K562 (cell line): ENCODE results near the gene PLEKHM1. TPM values are rescaled to one million over a fixed set of nuclear protein-coding genes. Genes with fewer than 3 reads are reported as not detected.
A peak's percentile ranks its signal among the peaks of the same experiment; 100 is the strongest.

ENCODE experiments used
- ATAC-seq: fragments of 200-7000 bp; cut with Tn5 transposase; 3 replicates; pipeline ENCODE4 v1.9.1; 2020; ENCODE audit warnings: moderate library complexity
- BruUV-seq: library from RNA; stranded (reverse); fragments of 400-500 nt; replicated peaks from 2 replicates; lab custom pipeline; 2021; lab: Mats Ljungman, UMichigan
- CTCF ChIA-PET: fragments of 300-600 bp; formaldehyde crosslinking; extraction: SDS; loops from one replicate; lab custom pipeline; 2021; ENCODE audit warnings: low intra/inter-chr PET ratio; lab: Yijun Ruan, JAX
- POLR2A ChIA-PET: fragments of 300-600, 350-650 bp; sonication (Branson Sonifier 250); formaldehyde crosslinking; extraction: SDS; loops from one replicate; lab custom pipeline; 2021; ENCODE audit warnings: antibody characterized with exemption, inconsistent platforms; lab: Yijun Ruan, JAX
- DNase-seq, 4 experiments: peaks; one replicate each; pipeline versions ENCODE4 v3.0.0 to v3.0.0-alpha.2; 2011 to 2018; ENCODE audit warnings: low spot score in 3 of 4, mixed read lengths in 3 of 4; ENCODE audit errors: extremely low read depth in 1 of 4
- FAIRE-seq: peaks from 2 replicates; lab custom pipeline; 2011; peaks lifted over from hg19 to GRCh38; lab: Jason Lieb, UNC
- H2AFZ ChIP-seq: 2 replicates; pipeline ENCODE4 v1.6.0; 2011; ENCODE audit warnings: low read depth, low read length, control low read depth, inconsistent platforms
- H3K27ac ChIP-seq: fragments of 200-600 bp; 3 replicates; pipeline ENCODE4 v1.8.0; 2011; ENCODE audit warnings: low read depth, mild to moderate bottlenecking, control low read depth, inconsistent platforms, low read length, moderate library complexity, mixed read lengths; ENCODE audit errors: extremely low read depth
- H3K27me3 ChIP-seq, 2 experiments: fragments of 300-600 bp in 1 of 2; 2 replicates in 1 of 2; 3 replicates in 1 of 2; pipeline versions ENCODE4 v1.6.0 to v1.8.0; 2011; ENCODE audit warnings: inconsistent platforms in 2 of 2, low read length in 2 of 2, mild to moderate bottlenecking in 1 of 2, mixed read lengths in 1 of 2, moderate library complexity in 1 of 2; ENCODE audit not compliant: control insufficient read depth in 2 of 2, insufficient read depth in 2 of 2
- H3K36me3 ChIP-seq: fragments of 300-600 bp; 3 replicates; pipeline ENCODE4 v1.8.0; 2011; ENCODE audit warnings: mild to moderate bottlenecking, low read length, inconsistent platforms; ENCODE audit not compliant: control insufficient read depth, insufficient read depth
- H3K4me1 ChIP-seq, 2 experiments: fragments of 200-600 bp in 1 of 2; replicated peaks in 1 of 2; 2 replicates in 1 of 2; 3 replicates in 1 of 2; pipeline versions ENCODE4 v1.5.1 to v1.8.0; 2011; ENCODE audit warnings: inconsistent platforms in 2 of 2, low read length in 2 of 2, mild to moderate bottlenecking in 1 of 2, mixed read lengths in 1 of 2, moderate library complexity in 1 of 2; ENCODE audit not compliant: control insufficient read depth in 2 of 2, insufficient read depth in 2 of 2
- H3K4me2 ChIP-seq: 2 replicates; pipeline ENCODE4 v1.6.1; 2011; ENCODE audit warnings: low read length, control low read depth, inconsistent platforms, mixed read lengths; ENCODE audit not compliant: insufficient read depth
- H3K4me3 ChIP-seq: fragments of 200-600 bp; sonication (generic), shearing (Covaris generic); 2 replicates; pipeline ENCODE4 v1.5.1; 2016; ENCODE audit warnings: control low read depth, inconsistent platforms
- H3K79me2 ChIP-seq: fragments of 200-600 bp; 3 replicates; pipeline ENCODE4 v1.8.0; 2011; ENCODE audit warnings: low read length, inconsistent platforms; ENCODE audit not compliant: control insufficient read depth, insufficient read depth
- H3K9ac ChIP-seq, 2 experiments: 2 replicates each; pipeline versions ENCODE4 v1.6.0 to v1.6.1; 2011; ENCODE audit warnings: low read depth in 2 of 2, low read length in 2 of 2, control low read depth in 1 of 2, inconsistent platforms in 1 of 2, mild to moderate bottlenecking in 1 of 2, mixed read lengths in 1 of 2; ENCODE audit not compliant: insufficient read depth in 1 of 2
- H3K9me1 ChIP-seq: one replicate; pipeline ENCODE4 v1.6.0; 2011; ENCODE audit warnings: inconsistent platforms, mild to moderate bottlenecking, low read length, moderate library complexity; ENCODE audit not compliant: control insufficient read depth, insufficient read depth
- H3K9me3 ChIP-seq: replicated peaks from 2 replicates; pipeline ENCODE4 v1.5.1; 2011; ENCODE audit warnings: low read depth, low read length, inconsistent platforms; ENCODE audit not compliant: control insufficient read depth, insufficient read depth
- H4K20me1 ChIP-seq: replicated peaks from 2 replicates; pipeline ENCODE4 v1.6.1; 2011; ENCODE audit warnings: low read length, inconsistent platforms, mixed read lengths; ENCODE audit not compliant: control insufficient read depth, insufficient read depth
- CBFA2T2 ChIP-seq: fragments of 450-650 bp; conservative IDR thresholded peaks from 2 replicates; pipeline ENCODE4 v1.6.1; 2017; ENCODE audit warnings: mild to moderate bottlenecking
- CREM ChIP-seq: IDR thresholded peaks from 2 replicates; pipeline ENCODE4 v1.6.1; 2014; ENCODE audit warnings: antibody characterized with exemption, low read depth
- HDAC3 ChIP-seq: fragments of 450-650 bp; IDR thresholded peaks from 2 replicates; pipeline ENCODE4 v1.6.1; 2018; ENCODE audit warnings: borderline replicate concordance, mild to moderate bottlenecking, moderate library complexity; ENCODE audit not compliant: partially characterized antibody
- HES1 ChIP-seq: fragments of 450-650 bp; IDR thresholded peaks from 2 replicates; pipeline ENCODE4 v1.6.1; 2016; ENCODE audit warnings: low read depth, mild to moderate bottlenecking, moderate library complexity
- HNRNPH1 ChIP-seq: fragments of 200-400 bp; formaldehyde crosslinking; optimal IDR thresholded peaks from 2 replicates; pipeline ENCODE3; 2017; ENCODE audit warnings: low read depth, mild to moderate bottlenecking, low read length, moderate library complexity
- JUNB ChIP-seq: fragments of 450-650 bp; formaldehyde crosslinking; conservative IDR thresholded peaks from 2 replicates; pipeline ENCODE4 v1.4.0; 2020; ENCODE audit warnings: mild to moderate bottlenecking
- KLF16 ChIP-seq: IDR thresholded peaks from 2 replicates; pipeline ENCODE4 v1.6.1; 2016; ENCODE audit warnings: antibody characterized with exemption
- POU5F1 ChIP-seq: fragments of 150-350 bp; IDR thresholded peaks from 2 replicates; pipeline ENCODE4 v1.6.1; 2014; ENCODE audit warnings: borderline replicate concordance, low read length, low read depth, mild to moderate bottlenecking; ENCODE audit not compliant: partially characterized antibody
- PPARD ChIP-seq: fragments of 250-450 bp; sonication (Bioruptor Pico); IDR thresholded peaks from 2 replicates; pipeline ENCODE4 v1.8.0; 2022; ENCODE audit warnings: inconsistent platforms, mild to moderate bottlenecking, moderate library complexity
- RBM39 ChIP-seq: fragments of 200-400 bp; formaldehyde crosslinking; optimal IDR thresholded peaks from 2 replicates; pipeline ENCODE3; 2018; ENCODE audit warnings: low read depth, low read length
- SIN3B ChIP-seq: fragments of 450-650 bp; IDR thresholded peaks from 2 replicates; pipeline ENCODE4 v1.6.1; 2017; ENCODE audit warnings: low read depth, mild to moderate bottlenecking, moderate library complexity
- ZC3H8 ChIP-seq: fragments of 450-650 bp; IDR thresholded peaks from 2 replicates; pipeline ENCODE4 v1.6.1; 2017
- ZNF518B ChIP-seq: fragments of 250-450 bp; sonication (Bioruptor Pico); IDR thresholded peaks from 2 replicates; pipeline ENCODE4 v1.5.0; 2021; ENCODE audit warnings: mild to moderate bottlenecking, moderate library complexity
- ZNF79 ChIP-seq: fragments of 250-450 bp; sonication (Bioruptor Pico); IDR thresholded peaks from 2 replicates; pipeline ENCODE4 v1.4.0; 2020; ENCODE audit warnings: low read depth, mild to moderate bottlenecking, moderate library complexity
- WGBS: fragments of 100-300 bp; shearing (Covaris generic); methylation state at CpG from one replicate; pipeline ENCODE4 v1.1.6; 2016; ENCODE audit warnings: low coverage, mixed read lengths; ENCODE audit not compliant: insufficient coverage; ENCODE audit errors: missing lambda C conversion rate; 5-methylcytosine and 5-hydroxymethylcytosine counted together
- in situ Hi-C: fragments of 300-500 bp; cut with MboI; formaldehyde crosslinking; loops from 4 replicates; pipeline ENCODE4 v1.15.0; 2018; ENCODE audit warnings: inconsistent platforms, mixed read lengths
- intact Hi-C: fragments of 100-400 bp; cut with micrococcal nuclease; formaldehyde crosslinking; loops from 2 replicates; pipeline ENCODE4 v1.14.2; 2022
- polyA plus RNA-seq, 8 experiments: library from polyadenylated mRNA; depleted of rRNA in 4 of 8; stranded (reverse) in 5 of 8; unstranded in 3 of 8; fragments of >200 nt; fragmentation: Nextera tagmentation in 2 of 8; fragmentation: Illumina TruSeq in 1 of 8; extraction: Ambion mirVana in 2 of 8; extraction: Trizol in 1 of 8; gene quantifications; 2 replicates each; pipeline versions ENCODE4 v1.2.1 to v1.2.3, GENCODE V29; 2011 to 2014; ENCODE audit warnings: inconsistent platforms in 1 of 8, missing spikeins in 1 of 8
- total RNA-seq, 7 experiments: library from RNA; depleted of rRNA in 6 of 7; stranded (reverse); fragments of >200 nt in 6 of 7; fragmentation: Illumina TruSeq in 2 of 7; extraction: Trizol in 2 of 7; gene quantifications; 2 replicates each; pipeline versions ENCODE4 v1.2.1 to v1.2.3, GENCODE V29; 2011 to 2021; ENCODE audit warnings: low replicate concordance in 1 of 7
- TF ChIP-seq, protein P1 (sequence below): fragments of 250-450 bp; sonication (Bioruptor Pico); IDR thresholded peaks from 2 replicates; pipeline ENCODE4 v1.8.0; 2021; ENCODE audit warnings: moderate library complexity, mild to moderate bottlenecking, inconsistent platforms

PLEKHM1 gene
- total and polyA plus RNA-seq, 9 of the 15 experiments (the other 6 are each of a cell fraction or from before 2014, with no cell fraction given) = 0.13 to 23.3 (median 5.7) TPM

- intact Hi-C loops (no loop called here), in situ Hi-C loops (loop anchor here (25.0 kb wide), 1 partner anchor 1076 kb away; the partner anchor contains the start of gene LRRC37A2)
- DNase-seq = no peak
- Histone ChIP-seq H4K20me1 (no peaks in the 10 kb centered on the region), H3K9me1 (no peaks in the 10 kb centered on the region), H3K9ac (peak overlapping the region in 1 of 2 experiments; percentile 66; a peak in 1 of 4 replicates), H2AFZ (no peak overlapping the region), H3K27ac (no peak overlapping the region), H3K4me1 (peaks cover 0 to 30% of the 10 kb centered on the region in 2 experiments; a peak in 2 of 5 replicates), H3K36me3 (no peaks in the 10 kb centered on the region), H3K4me3 (no peak overlapping the region), H3K4me2 (no peak overlapping the region), H3K27me3 (no peaks in the 10 kb centered on the region), H3K79me2 (no peaks in the 10 kb centered on the region), H3K9me3 (no peaks in the 10 kb centered on the region)
- WGBS = 78% methylated on average over 9 of the region's 10 CpGs
- ChIA-PET POLR2A (interaction anchor here (0.5 kb wide), 1 partner anchor 169 kb away, joined by 3 read pairs; no protein-coding TSS in a partner anchor), CTCF (no interaction called here)
- no peak for ATAC-seq
- TF ChIP-seq JUNB (CRISPR knock-in tag) = no peak
- no peak for TF ChIP-seq ZNF518B
- TF ChIP-seq POU5F1 = no peak
- TF ChIP-seq CBFA2T2 = no peak
- TF ChIP-seq SIN3B = no peak
- no peak for TF ChIP-seq HES1
- TF ChIP-seq KLF16 = no peak
- TF ChIP-seq PPARD (CRISPR knock-in tag) = no peak
- TF ChIP-seq, protein P1, sequence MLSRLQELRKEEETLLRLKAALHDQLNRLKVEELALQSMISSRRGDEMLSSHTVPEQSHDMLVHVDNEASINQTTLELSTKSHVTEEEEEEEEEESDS (CRISPR knock-in tag) = no peak
- TF ChIP-seq ZNF79 (CRISPR knock-in tag) = no peak
- no peak for TF ChIP-seq HDAC3
- no peak for TF ChIP-seq CREM
- TF ChIP-seq ZC3H8 = no peak
- no peak for TF ChIP-seq RBM39
- no peak for TF ChIP-seq HNRNPH1
- no peak for FAIRE-seq
- no TSS peak for BruUV-seq
Observed at GRCh38 chr17:45436161-45436560, 54.4 kb downstream of the PLEKHM1 start.
